Lower leg skin (tissue), 4 donors: ENCODE data around the gene CPN1. TPM values are rescaled to one million over a fixed set of nuclear protein-coding genes. Genes with fewer than 3 reads are reported as not detected.

Experiments used
- DNase-seq, 2 donors: peaks; one replicate each; pipeline ENCODE4 v3.0.0-alpha.2; 2019; ENCODE audit warnings: low spot score in 2 of 2
- H3K4me3 ChIP-seq: fragments of 200-600 bp; sonication (generic); 2 replicates; pipeline ENCODE4 v1.5.1; 2017; ENCODE audit warnings: mild to moderate bottlenecking, low read depth; ENCODE audit not compliant: poor library complexity, severe bottlenecking
- POLR2A ChIP-seq, 2 donors: fragments of 450-650 bp; IDR thresholded peaks; one replicate each; pipeline ENCODE4 v1.6.1; 2016 to 2017; ENCODE audit warnings: antibody characterized with exemption in 2 of 2, mild to moderate bottlenecking in 1 of 2, moderate library complexity in 1 of 2
- WGBS, 2 donors: methylation state at CpG; one replicate each; pipeline ENCODE4 v1.1.5; 2018; 5-methylcytosine and 5-hydroxymethylcytosine counted together
- intact Hi-C: fragments of 100-400 bp; cut with DNase I; formaldehyde crosslinking; loops from one replicate; pipeline ENCODE4 v1.15.0; 2023; ENCODE audit warnings: low total_unique reads
- total RNA-seq, 4 donors: library from RNA; depleted of rRNA; stranded (reverse); fragments of >200 nt; gene quantifications; one replicate each; pipeline ENCODE4 v1.1.0, GENCODE V29; 2016
- TF ChIP-seq, protein P1 (sequence below), 3 donors: fragments of 450-650 bp; IDR thresholded peaks; one replicate each; pipeline ENCODE4 v1.5.1; 2016; ENCODE audit warnings: antibody characterized with exemption in 3 of 3, mild to moderate bottlenecking in 3 of 3, moderate library complexity in 2 of 3

CPN1 gene
- total RNA-seq, 4 donors from 2014 or later = not detected

DNA sequence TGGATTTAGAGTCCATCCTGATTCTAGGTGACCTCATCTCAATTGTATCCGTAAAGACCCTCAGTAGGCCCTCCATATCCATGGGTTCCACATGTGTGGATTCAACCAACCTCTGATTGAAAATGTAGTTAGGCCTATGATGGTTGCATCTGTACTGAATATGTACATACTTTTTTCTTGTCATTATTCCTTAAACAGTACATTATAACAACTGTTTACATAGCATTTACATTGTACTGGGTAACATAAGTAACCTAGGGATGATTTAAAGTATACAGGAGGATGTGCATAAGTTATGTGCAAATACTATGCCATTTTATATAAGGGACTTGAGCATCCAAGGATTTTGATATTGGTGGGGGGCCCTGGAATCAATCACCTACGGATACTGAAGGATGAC, 10.1 kb downstream of the CPN1 start:
- no peak for DNase-seq
- no peak overlapping the region for H3K4me3 ChIP-seq
- 86 to 96% methylated on average over 2 of the region's 2 CpGs for WGBS, 2 donors
- TF ChIP-seq, protein P1, sequence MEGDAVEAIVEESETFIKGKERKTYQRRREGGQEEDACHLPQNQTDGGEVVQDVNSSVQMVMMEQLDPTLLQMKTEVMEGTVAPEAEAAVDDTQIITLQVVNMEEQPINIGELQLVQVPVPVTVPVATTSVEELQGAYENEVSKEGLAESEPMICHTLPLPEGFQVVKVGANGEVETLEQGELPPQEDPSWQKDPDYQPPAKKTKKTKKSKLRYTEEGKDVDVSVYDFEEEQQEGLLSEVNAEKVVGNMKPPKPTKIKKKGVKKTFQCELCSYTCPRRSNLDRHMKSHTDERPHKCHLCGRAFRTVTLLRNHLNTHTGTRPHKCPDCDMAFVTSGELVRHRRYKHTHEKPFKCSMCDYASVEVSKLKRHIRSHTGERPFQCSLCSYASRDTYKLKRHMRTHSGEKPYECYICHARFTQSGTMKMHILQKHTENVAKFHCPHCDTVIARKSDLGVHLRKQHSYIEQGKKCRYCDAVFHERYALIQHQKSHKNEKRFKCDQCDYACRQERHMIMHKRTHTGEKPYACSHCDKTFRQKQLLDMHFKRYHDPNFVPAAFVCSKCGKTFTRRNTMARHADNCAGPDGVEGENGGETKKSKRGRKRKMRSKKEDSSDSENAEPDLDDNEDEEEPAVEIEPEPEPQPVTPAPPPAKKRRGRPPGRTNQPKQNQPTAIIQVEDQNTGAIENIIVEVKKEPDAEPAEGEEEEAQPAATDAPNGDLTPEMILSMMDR (IDR thresholded peaks at IDR 0.05) = no peak
- TF ChIP-seq POLR2A (IDR thresholded peaks at IDR 0.05) = no peak
- intact Hi-C loops = no loop called here

DNA sequence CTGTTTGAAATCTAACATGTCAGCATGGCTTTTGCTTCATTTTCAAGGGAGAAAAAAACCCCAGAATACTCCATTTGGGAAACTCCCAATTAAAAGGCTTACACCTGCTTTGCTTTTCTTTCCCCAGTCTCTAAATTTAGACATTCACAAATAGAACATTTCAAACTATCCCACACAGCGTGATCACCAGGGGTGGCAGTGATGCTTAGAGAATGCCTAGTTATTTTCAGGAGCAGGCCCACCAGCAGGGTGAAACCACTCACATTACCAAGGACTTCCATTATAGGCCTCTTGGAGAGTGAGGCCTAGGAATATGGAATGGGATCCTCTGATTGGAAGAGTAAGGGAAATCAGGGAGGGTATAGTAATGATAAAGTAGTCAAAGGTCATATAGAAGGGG, 14.2 kb downstream of the CPN1 start:
- TF ChIP-seq POLR2A (IDR thresholded peaks at IDR 0.05) = no peak
- TF ChIP-seq, protein P1 (IDR thresholded peaks at IDR 0.05) = no peak
- intact Hi-C loops = no loop called here
- no peak overlapping the region for H3K4me3 ChIP-seq
- no peak for DNase-seq
- 86 to 97% methylated on average over 1 of the region's 1 CpG for WGBS, 2 donors

GRCh38 chr10:100065084-100065660, 16.5 kb downstream of the CPN1 start:
- intact Hi-C loops = no loop called here
- peak in 1 of 2 donors; percentile 84 for DNase-seq
- no peak overlapping the region for H3K4me3 ChIP-seq
- TF ChIP-seq POLR2A (IDR thresholded peaks at IDR 0.05) = no peak
- TF ChIP-seq, protein P1 (IDR thresholded peaks at IDR 0.05) = no peak
- 54 to 60% methylated on average over 23 of the region's 23 CpGs for WGBS, 2 donors

DNA sequence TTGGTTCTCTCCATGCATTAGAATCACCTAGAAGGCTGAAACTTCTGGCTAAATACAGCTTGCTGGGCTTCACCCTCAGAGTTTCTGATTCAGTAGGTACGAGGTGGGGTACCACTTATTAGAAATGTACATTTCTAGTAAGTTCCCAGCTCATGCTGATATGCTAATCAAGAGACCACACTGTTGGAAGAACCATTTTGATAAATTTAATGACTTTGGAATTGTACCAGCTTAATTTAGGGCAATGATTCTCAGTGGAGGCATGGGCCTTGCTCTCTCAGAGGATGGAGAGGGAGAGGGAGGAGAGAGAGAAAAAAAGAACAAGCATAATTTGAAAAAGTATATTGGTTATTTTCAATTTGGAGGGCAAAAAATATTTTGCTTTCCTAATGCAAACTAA, 20.3 kb downstream of the CPN1 start:
- H3K4me3 ChIP-seq = no peak overlapping the region
- no peak for DNase-seq
- intact Hi-C loops = no loop called here
- WGBS, 2 donors = 73 to 83% methylated on average over 1 of the region's 1 CpG
- TF ChIP-seq POLR2A (IDR thresholded peaks at IDR 0.05) = no peak
- TF ChIP-seq, protein P1 (IDR thresholded peaks at IDR 0.05) = no peak

- no peak overlapping the region for H3K4me3 ChIP-seq
- WGBS, 2 donors = 65 to 75% methylated on average over 1 of the region's 1 CpG
- DNase-seq = no peak
- TF ChIP-seq, protein P1 (IDR thresholded peaks at IDR 0.05) = no peak
- TF ChIP-seq POLR2A (IDR thresholded peaks at IDR 0.05) = no peak
- intact Hi-C loops = no loop called here
Observed at GRCh38 chr10:100057948-100058347, 23.7 kb downstream of the CPN1 start.
